HG02623 (cell line): ENCODE measurements around the gene IRAK4.
A peak's percentile ranks its signal among the peaks of the same experiment; 100 is the strongest.
"Not testable (repeated sequence)": the region's sequence is repeated elsewhere in the genome, so short reads cannot be mapped to it uniquely, and the experiment has no call there.

Experiments
- ATAC-seq: cut with Tn5 transposase; IDR thresholded peaks from one replicate; pipeline ENCODE4 v1.9.1; 2021; ENCODE audit warnings: moderate library complexity; ENCODE audit not compliant: unreplicated experiment

The IRAK4 gene

DNA sequence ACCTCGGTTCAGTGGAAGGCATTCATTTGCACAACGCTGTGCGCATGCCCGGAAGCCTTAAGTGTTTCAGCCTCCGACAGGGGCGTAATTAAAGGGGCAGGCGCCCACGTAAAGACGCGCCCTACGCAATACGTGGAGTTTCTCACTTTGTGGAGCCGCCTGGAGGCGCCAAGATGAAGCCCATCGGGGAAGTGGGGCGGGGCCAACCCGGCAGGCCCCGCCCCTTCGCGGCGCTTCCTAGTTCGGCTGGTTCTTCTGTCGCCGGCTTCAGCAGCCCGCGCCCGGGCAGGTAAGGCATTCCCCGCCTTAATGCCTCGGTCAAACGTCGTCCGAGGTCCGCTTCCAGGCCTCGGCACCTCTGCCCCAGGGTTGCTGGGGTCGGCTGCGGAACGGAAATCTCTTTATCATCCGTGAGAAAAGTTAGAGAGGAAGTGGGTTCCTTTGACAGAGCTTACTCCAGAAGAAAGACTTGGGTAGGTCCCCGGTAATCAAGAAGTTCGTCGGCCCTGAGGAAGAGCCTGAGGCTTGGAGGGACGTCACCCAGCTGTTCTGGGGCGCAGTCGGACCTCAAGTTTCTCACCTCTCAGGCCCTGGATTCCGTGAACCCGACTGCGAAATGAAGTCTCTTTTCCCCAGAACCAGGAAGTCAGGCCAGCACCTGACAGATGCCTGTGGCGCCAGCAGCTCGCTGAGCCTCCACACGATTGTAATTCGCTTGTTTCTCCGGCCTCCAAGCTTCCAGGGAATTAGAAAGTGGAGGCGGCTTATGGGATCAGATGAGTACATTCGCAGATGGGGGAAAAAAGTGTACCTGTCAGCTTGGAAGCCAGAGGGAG is at the start of gene IRAK4, which contains the start of gene PUS7L:
Gene IRAK4, plus strand, starts transcription at position 224 of the 836 bp plus-strand sequence. CDS start 9,161 bp downstream, outside the sequence.
Gene PUS7L, minus strand, starts transcription at position 63 of the 836 bp plus-strand sequence. CDS start 3,545 bp downstream, outside the sequence.
- peak; percentile 96 for ATAC-seq

DNA sequence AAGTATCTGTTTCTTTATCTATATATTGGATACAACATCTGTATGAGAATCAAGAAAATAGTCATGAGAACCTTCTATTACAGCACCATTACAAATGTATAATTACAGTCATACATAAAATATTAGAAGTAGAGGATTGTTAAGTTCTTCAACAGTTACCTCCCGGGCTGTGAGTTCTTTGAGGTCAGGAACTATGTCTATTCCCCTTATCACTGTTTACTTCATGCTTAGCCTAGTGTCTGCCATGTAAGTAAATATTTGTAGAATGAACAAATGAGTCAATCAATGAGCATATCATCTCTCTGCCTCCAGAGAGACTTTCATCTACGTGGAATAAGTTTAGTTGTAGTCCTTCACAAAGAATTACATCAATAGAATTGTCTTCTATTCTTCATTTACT is 47.4 kb upstream of the IRAK4 start:
- no peak for ATAC-seq

DNA sequence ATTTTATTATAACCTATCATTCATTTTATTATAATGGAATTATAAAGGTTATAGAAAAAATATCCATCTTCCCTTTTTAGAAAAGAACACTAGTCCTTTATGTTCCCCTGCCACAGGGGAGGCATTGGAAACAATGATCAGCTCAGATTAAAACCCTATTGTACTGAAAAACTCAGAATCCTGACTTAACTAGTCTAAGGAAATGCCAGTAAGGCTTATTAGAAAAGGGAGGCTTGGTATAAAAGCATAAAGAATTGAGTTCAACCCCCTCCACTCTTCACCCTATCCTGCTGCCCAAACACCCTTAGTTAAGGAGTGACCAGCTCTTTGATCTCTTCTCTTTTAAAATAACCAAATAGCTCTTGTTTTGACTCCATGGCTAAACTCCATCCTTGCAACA is 36.1 kb upstream of the IRAK4 start:
- ATAC-seq, result no peak

DNA sequence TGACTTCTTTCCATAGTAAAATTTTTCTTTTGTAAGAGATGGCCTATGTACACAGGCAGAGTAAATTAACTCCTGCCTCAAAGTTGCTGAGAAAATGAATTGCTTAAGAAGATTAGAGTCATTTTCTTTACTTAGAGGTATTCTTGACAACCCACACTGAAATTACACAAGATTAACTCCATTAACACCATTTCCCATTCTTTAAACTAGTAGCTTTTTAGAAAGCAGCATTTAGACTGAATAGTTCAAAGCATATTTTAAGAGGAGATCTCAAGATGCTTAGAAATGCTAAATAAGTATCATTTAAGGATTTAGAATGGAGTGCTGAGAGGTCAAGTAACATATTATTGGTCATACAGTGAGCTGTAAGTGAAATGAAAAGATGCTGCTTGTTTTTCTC is 35.6 kb upstream of the IRAK4 start:
- no peak for ATAC-seq

DNA sequence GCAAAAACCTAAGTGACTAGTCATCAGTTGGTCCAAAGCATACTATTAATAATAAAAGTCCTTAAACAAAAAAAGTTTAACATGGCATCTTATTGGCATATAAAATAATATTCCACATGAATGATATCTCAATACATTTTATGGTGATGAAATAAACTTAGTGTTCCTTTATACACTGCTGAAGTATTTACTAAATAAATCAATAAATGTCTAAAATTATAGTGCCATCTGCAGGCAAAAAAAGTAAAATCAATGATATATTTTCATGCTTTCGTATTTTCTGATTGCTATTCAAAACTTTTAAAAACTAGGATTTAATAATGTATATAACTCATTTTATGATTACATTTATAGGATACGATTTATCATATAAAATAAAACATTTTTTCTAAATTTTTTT is 30.6 kb upstream of the IRAK4 start:
- ATAC-seq, result no peak

DNA sequence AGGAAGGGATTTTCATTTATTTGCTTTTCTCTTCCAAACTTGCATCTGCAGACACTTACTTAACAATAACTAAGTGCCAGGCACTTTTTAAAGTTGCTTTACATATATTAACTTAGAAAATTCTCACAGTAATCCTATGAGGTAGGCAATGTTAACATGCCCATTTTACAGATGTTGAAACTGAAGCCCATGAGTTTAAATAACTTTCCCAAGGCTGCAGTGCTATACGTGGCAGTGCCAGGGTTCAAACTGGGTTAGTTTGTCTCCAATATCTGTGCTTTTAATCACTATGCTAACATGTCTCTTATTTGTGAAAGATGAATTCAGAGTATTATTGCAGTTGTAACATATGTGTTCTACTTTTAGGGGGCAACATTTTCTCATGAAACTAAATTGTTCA is 30.1 kb upstream of the IRAK4 start:
- ATAC-seq, result no peak

DNA sequence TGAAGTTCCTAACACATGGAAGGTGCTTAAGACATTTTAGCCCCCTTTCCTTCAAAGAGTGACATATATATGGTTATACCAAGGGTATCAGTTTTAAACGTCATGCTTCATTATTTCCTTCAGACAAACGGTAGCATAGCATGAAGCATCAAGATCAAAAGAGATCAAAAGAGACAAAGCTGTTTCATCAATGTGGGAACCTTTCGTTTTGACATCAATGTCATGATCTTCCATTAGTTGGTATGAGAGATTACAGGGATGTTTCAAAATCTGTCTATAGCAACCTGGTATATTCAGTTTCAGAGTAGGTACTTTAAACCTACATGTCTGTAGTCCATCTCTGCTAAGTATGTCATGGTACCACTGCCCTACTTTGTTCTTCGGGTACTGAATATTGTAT is 28.5 kb upstream of the IRAK4 start:
- no peak for ATAC-seq

DNA sequence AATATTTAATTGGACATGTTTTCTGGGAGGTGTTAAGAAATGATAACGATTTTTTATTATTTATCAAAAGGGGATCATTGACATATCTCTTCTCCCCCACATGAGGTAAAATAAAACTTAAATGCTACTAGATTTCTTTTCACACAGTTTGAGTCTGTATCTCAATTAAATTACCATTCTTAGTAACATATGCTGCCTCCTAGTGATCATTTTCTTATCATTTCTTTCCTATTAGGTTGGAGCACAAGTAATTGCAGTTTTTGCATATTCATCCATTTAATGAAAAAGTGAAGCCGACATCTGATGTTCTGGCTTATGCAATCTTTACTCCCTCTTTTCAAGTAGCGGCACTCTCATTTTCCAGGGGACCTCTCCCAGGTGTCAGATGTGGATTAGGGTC is 25.1 kb upstream of the IRAK4 start:
- ATAC-seq, result no peak

DNA sequence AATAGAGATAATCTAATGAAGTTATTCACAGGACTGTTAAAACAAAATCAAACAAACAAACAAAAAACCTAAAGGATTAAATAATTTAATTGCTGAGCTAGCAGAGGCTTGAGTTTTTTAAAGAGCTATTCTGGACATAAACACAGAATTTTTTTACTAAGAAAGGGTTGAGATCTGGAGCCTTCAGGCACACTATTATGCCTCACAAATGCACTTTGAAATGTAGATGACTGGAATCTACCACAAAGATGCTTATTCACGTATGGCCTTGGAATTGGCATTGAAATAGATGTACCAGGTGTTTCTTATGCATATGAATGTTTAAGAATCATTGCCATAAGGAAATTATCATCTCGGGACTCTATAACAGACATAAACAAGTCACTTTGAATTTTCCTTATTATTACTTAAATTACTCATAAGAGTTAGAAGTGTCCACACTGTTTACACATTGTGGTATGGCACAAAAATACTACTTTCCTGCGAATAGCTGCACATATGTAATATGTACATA is 21.8 kb upstream of the IRAK4 start:
- ATAC-seq, result no peak

DNA sequence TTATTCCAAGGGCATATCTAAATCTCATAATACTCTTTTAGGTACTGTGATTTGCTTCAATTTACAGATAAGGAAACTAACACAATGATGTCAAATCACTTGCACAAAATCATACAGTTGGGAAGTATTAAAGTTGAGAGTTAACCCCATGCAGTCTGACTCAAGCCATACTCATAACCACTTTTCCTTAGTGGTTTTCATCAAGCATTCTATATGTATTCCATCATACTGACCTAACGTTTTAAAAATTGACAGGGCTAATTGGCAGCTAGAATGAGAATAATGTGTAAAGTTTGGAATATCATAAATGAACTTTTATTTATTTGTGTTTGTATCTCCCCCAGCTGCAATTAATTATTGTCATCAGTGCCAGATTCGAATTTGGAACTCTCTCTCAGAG is 21.1 kb upstream of the IRAK4 start:
- ATAC-seq, result no peak

DNA sequence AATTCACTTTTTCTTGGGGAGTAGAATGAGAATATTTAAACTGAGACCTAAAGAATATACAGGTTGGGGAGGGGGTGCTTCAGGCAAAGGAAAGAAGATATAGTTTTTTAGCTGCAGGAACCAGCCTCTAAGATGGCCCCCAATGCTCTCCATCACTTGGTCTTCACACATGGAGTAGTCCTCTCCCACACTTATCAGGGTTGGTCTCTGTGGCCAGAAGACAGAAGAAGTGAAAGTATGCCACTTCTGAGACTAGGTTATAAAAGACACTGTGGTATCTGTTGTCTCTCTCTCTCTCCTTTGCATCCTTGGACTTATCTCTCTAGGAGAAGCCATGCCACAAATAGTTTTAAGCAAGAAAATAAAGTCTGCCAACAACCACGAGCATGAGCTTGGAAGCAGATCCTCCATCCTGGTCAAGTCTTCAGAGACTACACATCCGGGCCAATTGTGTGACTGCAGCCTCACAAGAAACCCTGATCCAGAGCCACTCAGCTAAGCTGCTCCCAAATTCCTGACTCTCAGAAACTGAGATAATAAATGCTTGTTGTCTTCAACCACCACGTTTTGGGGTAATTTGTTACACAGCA is 18.1 kb upstream of the IRAK4 start:
- no peak for ATAC-seq

DNA sequence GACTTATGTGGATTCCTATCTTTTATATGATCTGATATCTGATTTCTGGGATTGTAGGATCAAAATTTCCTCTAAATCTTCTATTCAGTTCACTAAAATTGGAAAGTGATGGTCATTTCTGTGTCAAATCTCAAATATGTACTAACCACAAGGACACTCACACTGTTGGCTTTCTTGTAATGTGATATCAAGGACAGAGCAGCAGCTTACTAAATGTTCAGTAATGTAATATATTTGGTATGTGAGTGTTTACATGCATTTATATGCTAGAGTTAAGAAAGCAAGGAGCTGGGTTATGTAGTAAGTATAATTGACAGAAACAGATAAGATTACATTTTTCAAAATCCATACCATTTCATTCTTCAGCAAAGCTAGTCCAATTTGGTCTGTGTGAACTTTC is 16.6 kb upstream of the IRAK4 start:
- ATAC-seq, result no peak

DNA sequence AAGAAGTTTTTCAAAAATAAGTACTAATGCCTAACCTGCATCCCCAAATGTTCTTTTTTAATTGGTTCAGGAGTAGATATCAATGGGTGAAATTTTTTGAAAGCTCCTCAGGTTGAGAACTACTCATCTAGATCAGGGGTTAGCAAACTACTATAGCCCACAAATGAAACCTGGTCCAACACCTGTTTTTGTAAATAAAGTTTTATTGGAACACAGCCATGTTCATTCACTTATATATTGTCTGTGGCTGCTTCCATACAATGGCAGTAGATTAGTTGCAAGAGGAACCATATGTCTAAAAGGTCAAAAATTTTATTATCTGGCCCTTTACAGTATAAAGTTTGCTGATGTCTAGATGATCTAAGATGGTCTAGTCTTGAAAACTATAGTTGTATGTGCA is 13.9 kb upstream of the IRAK4 start:
- ATAC-seq, result no peak

DNA sequence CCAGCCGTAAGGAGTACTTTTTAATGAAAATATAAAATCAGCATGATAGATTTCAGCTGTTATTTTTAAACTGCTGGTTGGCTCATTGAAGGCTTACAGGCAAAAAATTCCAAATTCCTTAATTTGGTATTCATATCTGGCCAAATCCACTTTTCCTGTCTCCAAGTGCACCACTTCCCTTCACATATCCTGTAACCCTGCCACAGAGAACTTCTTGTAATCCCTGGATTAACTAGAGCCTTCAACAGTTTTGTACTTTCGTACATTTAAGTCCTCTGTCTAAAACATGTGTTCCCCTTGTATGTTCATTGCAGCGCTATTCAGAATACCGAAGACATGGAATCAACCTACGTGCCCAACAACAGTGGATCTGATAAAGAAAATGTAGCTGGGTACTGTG is 9.7 kb upstream of the IRAK4 start:
- no peak for ATAC-seq

DNA sequence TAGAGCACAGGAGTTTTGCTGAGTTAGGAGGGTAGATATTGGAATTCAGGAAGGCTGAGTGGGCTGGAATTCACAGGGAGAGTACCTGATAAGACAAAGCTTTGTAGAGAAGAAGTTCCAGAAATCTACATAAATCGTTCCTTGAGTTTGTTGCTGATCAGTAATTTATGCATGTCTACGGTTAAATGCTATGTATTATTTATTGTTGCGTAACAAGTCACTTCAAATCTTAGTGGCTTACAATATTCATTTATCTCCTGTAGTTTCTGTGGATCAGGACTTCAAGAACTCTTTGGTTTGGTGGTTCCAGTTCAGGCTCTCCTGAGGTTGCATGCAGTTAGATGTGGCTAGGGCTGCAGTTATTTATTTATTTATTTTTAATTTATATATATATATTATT is 7.9 kb upstream of the IRAK4 start:
- no peak for ATAC-seq

DNA sequence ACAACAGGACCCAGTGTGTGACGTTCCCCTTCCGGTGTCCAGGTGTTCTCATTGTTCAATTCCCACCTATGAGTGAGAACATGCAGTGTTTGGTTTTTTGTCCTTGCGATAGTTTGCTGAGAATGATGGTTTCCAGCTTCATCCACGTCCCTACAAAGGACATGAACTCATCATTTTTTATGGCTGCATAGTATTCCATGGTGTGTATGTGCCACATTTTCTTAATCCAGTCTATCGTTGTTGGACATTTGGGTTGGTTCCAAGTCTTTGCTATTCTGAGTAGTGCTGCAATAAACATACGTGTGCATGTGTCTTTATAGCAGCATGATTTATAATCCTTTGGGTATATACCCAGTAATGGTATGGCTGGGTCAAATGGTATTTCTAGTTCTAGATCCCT is 7.4 kb upstream of the IRAK4 start:
- not testable (repeated sequence) for ATAC-seq

DNA sequence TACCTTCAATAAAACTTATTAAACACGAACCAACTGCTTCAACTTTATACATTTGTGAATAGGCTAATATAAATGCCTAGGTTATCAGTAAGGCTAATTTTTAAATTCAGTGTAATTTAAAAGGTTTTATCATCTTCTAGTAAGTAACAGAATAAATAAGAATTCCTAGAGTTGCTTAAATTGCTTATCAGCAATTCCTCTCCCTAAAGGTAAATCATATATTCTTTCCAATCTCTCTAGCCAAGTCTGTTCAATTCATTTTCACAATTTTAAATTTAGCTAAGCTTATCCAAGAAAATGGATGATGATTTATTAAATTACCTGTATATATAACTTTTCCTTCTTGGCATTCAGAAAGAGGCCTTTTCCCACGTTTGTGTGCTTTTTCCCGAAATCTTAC is 4.7 kb upstream of the IRAK4 start:
- ATAC-seq, result no peak

DNA sequence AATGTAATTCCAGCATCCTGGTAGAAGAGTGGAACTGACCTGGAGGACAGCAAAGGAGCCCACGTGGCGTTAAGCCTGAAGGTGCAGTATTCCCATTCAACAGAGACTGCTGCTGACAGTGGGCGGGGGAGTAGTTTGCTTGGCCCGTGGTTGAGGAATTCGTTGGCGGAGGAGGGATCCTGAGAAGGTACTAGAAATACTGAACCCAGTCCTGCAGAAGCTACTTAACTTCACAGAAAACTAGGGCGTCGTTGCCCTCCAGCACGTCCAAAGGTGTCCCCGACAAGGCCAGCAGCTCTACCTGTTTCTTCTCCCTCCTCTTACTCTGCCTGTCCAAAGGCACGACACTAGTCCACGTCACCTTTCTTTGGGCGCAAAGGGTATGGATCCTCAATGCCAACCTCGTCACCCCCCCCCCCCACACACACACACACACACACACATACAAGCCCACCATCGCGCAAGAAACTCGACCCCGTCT is 464 bp upstream of the IRAK4 start:
- peak; percentile 2 for ATAC-seq

DNA sequence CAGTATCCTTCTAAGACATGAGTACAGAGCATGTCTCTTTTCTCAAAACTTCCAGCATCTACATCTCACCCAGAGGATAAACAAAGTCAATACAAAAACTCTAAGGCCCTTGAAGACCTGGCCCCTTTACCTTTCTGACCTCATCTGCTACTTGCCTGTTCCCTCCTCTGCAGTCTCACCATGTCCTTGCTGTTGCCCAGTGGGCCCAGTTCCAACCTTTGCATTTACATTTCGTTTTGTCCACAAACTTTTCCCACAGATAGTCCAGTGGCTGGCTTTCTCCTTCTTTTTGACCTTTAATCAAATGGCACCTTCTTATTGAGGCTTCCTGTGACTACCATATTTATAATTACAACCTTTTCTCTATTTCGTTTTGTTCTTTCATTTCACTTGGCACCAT is 1.6 kb downstream of the IRAK4 start:
- no peak for ATAC-seq

DNA sequence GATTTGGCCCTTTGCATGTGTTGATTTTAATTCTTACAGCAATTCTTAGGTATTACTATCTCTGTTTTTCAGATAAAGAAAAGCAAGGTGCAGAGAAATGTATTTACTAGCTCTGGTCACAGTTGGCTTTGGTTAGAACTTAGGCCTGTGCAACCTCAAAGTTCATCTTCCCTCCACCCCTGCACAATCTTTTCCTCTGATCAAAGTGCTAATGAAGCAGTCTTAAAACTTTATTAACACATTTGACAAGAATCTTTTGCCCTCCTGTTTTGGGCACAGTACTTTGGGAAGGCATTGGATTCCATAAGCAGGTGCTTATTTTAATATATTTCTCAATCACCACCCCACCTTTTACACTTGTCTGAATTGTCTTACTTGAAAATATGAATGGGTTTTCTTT is 2.7 kb downstream of the IRAK4 start:
- ATAC-seq, result no peak

DNA sequence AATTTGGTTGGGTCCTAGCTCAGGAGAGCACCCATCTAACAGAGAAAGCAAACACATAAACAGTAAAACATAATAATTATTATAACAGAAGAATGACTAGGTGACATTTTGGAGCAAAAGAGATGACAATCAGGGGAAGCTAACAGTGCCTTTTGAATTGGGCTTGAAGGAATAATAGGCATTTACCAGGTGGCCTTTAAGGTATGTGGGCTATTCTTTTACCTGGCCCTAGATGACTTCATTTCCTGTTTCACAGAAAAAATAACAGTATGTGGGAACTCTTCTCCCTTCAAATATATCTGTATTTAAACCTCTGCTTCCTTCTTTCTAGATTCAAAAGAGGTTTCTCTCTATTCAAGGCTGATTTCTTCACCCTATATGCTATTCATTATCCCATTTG is 3.8 kb downstream of the IRAK4 start:
- ATAC-seq, result no peak

DNA sequence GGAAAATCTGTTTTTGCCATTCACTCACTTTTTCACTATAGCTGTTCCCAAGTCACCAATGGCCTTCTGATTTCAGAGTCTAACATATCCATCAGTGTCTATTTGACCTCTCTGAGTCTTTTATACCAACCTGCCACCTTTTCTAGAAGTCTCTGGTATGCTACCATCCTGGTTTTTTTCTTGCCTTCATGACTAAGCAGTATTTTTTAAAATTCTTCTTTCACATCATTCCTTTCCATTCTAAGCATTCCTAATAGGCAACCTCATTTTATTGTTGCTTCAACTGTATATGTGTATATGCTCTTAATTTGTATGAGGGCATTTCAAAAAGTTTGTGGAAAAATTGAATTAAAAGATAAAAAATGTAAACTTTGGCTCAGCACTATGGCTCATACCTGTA is 5.0 kb downstream of the IRAK4 start:
- no peak for ATAC-seq
